ENCODE results near the gene GINS2. TPM values are rescaled to one million over a fixed set of nuclear protein-coding genes. Genes with fewer than 3 reads are reported as not detected.

The GINS2 gene
- total RNA-seq, 1 donor from 2014 or later, result 0.26 TPM

GRCh38 chr16:85645021-85645589, 43.6 kb downstream of the GINS2 start:
- FAIRE-seq (no peak), DNase-seq (ENCODE audit: low read depth) (peak; percentile 57)
- Histone ChIP-seq H3K36me3 (ENCODE audit: control insufficient read depth, insufficient read depth, low read length) (peaks cover 16% of the 10 kb centered on the region), H3K27me3 (ENCODE audit: control insufficient read depth, insufficient read depth, low read length) (no peaks in the 10 kb centered on the region), H3K4me3 (ENCODE audit: low read depth, low read length) (no peak overlapping the region)
- TF ChIP-seq CTCF (IDR thresholded peaks at IDR 0.05; ENCODE audit: insufficient read depth, low read length, severe bottlenecking), result no peak

DNA sequence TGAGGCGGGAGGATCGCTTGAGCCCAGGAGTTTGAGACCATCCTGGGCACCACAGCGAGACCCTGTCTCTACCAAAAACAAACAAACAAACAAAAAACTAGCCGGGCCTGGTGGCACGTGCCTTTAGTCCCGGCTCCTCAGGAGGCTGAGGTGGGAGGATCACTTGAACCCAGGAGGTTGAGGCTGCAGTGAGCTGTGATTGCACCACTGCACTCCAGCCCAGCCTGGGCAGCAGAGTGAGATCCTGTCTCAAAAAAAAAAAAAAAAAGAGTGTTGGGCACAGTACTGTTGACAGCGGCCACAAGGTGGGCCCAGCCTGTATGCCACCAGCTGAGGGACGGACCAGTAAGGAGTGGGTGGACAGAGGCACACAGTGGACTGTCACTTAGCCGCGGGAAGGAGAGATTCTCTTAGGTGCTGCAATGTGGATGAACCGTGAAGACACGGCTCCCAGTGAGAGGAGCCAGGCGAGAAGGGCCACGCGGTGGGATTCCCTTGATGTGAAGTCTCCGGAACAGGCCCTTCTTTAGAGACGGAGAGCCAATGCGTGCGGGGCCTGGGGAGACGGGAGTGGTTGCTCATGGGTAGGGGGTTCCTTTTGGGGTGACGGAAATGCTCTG, 44.6 kb downstream of the GINS2 start:
- TF ChIP-seq CTCF (IDR thresholded peaks at IDR 0.05; ENCODE audit: insufficient read depth, low read length, severe bottlenecking), result no peak
- Histone ChIP-seq H3K36me3 (ENCODE audit: control insufficient read depth, insufficient read depth, low read length) (peaks cover 16% of the 10 kb centered on the region), H3K27me3 (ENCODE audit: control insufficient read depth, insufficient read depth, low read length) (no peaks in the 10 kb centered on the region), H3K4me3 (ENCODE audit: low read depth, low read length) (no peak overlapping the region)
- DNase-seq (ENCODE audit: low read depth) (no peak), FAIRE-seq (no peak)

DNA sequence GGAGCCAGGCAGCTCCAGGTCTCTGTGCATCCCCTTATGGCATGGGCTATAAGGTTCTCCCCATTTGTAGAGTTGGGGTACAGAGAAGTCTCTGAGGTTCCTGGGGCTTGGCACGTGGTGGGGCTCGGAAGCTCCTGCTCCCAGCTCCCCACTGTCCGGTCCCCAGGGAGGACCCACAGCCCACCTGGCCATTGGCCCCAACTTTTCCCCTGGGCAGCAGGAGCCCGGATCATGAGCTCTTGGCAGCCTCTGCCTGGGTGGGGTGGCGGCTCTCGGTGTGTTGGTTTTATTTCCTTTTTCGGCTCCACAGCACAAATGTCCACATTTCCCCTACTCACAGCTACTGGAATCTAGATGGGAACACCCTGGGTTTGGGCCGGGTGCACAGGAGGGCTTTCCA, 45.1 kb downstream of the GINS2 start:
- no peak for DNase-seq (ENCODE audit: low read depth)
- Histone ChIP-seq H3K4me3 (ENCODE audit: low read depth, low read length) (no peak overlapping the region), H3K27me3 (ENCODE audit: control insufficient read depth, insufficient read depth, low read length) (no peaks in the 10 kb centered on the region), H3K36me3 (ENCODE audit: control insufficient read depth, insufficient read depth, low read length) (peaks cover 12% of the 10 kb centered on the region)
- TF ChIP-seq CTCF (IDR thresholded peaks at IDR 0.05; ENCODE audit: insufficient read depth, low read length, severe bottlenecking), result no peak
- no peak for FAIRE-seq

GRCh38 chr16:85642762-85643358, 45.9 kb downstream of the GINS2 start:
- Histone ChIP-seq H3K4me3 (ENCODE audit: low read depth, low read length) (no peak overlapping the region), H3K27me3 (ENCODE audit: control insufficient read depth, insufficient read depth, low read length) (no peaks in the 10 kb centered on the region), H3K36me3 (ENCODE audit: control insufficient read depth, insufficient read depth, low read length) (peaks cover 6% of the 10 kb centered on the region)
- no peak for DNase-seq (ENCODE audit: low read depth)
- no peak for TF ChIP-seq CTCF (IDR thresholded peaks at IDR 0.05; ENCODE audit: insufficient read depth, low read length, severe bottlenecking)
- no peak for FAIRE-seq

DNA sequence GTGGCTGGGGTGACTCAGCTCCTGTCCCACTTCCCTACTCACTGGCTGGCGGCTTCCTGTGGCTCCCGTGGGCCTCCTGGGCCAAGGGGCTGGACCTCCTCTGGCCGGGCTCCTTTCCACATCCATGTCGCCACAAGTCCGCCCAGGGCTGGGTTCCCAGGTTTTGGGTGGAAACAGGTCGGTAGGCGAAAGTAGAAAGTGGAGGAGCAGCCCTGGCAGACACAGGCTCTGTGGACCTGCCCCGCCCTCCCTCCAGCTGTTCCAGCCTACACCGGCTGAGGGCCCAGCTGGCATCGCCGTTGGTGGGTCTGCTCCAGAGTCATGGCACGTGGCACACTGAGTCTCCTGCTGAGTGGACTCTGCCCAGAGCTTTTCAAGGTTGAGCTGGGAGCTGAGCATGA, 47.0 kb downstream of the GINS2 start:
- FAIRE-seq, result no peak
- DNase-seq (ENCODE audit: low read depth), result peak; percentile 32
- no peaks in the 10 kb centered on the region for H3K27me3 ChIP-seq (ENCODE audit: control insufficient read depth, insufficient read depth, low read length)
- H3K36me3 ChIP-seq (ENCODE audit: control insufficient read depth, insufficient read depth, low read length), result peaks cover 3% of the 10 kb centered on the region
- TF ChIP-seq CTCF (IDR thresholded peaks at IDR 0.05; ENCODE audit: insufficient read depth, low read length, severe bottlenecking), result no peak
- no peak overlapping the region for H3K4me3 ChIP-seq (ENCODE audit: low read depth, low read length)
